ENCODE data around the gene UCHL3. TPM values are rescaled to one million over a fixed set of nuclear protein-coding genes. Genes with fewer than 3 reads are reported as not detected.

The UCHL3 gene
- total and polyA plus RNA-seq, 9 of the 15 experiments (the other 6 are each of a cell fraction or from before 2014, with no cell fraction given), result 42.2 to 112 (median 85.4) TPM

- no peak for TF ChIP-seq ZFP1 (CRISPR knock-in tag; IDR thresholded peaks at IDR 0.05)
- no peak for TF ChIP-seq ZNF707 (CRISPR knock-in tag; conservative IDR thresholded peaks at IDR 0.05)
- TF ChIP-seq MAFF (IDR thresholded peaks at IDR 0.05; ENCODE audit: low read length), result peak; percentile 33; the same call in 1 of the 2 replicates
- TF ChIP-seq STAT5B (CRISPR knock-in tag; IDR thresholded peaks at IDR 0.05), result no peak
- TF ChIP-seq, protein P1, sequence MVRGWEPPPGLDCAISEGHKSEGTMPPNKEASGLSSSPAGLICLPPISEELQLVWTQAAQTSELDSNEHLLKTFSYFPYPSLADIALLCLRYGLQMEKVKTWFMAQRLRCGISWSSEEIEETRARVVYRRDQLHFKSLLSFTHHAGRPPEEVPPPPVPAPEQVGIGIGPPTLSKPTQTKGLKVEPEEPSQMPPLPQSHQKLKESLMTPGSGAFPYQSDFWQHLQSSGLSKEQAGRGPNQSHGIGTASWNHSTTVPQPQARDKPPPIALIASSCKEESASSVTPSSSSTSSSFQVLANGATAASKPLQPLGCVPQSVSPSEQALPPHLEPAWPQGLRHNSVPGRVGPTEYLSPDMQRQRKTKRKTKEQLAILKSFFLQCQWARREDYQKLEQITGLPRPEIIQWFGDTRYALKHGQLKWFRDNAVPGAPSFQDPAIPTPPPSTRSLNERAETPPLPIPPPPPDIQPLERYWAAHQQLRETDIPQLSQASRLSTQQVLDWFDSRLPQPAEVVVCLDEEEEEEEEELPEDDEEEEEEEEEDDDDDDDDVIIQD (CRISPR knock-in tag; IDR thresholded peaks at IDR 0.05), result no peak
- TF ChIP-seq ETV6 (IDR thresholded peaks at IDR 0.05; ENCODE audit: borderline replicate concordance in 1 of 2, low read depth in 2 of 2, low read length in 1 of 2), result no peak
- TF ChIP-seq ETV6 (CRISPR knock-in tag; IDR thresholded peaks at IDR 0.05; ENCODE audit: borderline replicate concordance), result no peak
- TF ChIP-seq NFE2 (IDR thresholded peaks at IDR 0.05; ENCODE audit: low read depth), result peak; percentile 23; the same call in 1 of the 2 replicates
- TF ChIP-seq NELFE (IDR thresholded peaks at IDR 0.05; ENCODE audit: insufficient read depth, insufficient read length), result no peak
- TF ChIP-seq POLR2G (IDR thresholded peaks at IDR 0.05; ENCODE audit: low read depth, low read length), result no peak
- TF ChIP-seq TCFL5 (CRISPR knock-in tag; conservative IDR thresholded peaks at IDR 0.05), result no peak
- TF ChIP-seq E2F1 (CRISPR knock-in tag; IDR thresholded peaks at IDR 0.05), result no peak
- no peak for TF ChIP-seq JUNB (CRISPR knock-in tag; conservative IDR thresholded peaks at IDR 0.05)
- no peak for TF ChIP-seq ZNF408 (CRISPR knock-in tag; IDR thresholded peaks at IDR 0.05; ENCODE audit: low read depth)
- peak; percentile 91 for TF ChIP-seq ZNF316 (IDR thresholded peaks at IDR 0.05)
- TF ChIP-seq, protein P2, sequence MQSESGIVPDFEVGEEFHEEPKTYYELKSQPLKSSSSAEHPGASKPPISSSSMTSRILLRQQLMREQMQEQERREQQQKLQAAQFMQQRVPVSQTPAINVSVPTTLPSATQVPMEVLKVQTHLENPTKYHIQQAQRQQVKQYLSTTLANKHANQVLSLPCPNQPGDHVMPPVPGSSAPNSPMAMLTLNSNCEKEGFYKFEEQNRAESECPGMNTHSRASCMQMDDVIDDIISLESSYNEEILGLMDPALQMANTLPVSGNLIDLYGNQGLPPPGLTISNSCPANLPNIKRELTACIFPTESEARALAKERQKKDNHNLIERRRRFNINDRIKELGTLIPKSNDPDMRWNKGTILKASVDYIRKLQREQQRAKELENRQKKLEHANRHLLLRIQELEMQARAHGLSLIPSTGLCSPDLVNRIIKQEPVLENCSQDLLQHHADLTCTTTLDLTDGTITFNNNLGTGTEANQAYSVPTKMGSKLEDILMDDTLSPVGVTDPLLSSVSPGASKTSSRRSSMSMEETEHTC (IDR thresholded peaks at IDR 0.05), result no peak
- TF ChIP-seq, protein P3, sequence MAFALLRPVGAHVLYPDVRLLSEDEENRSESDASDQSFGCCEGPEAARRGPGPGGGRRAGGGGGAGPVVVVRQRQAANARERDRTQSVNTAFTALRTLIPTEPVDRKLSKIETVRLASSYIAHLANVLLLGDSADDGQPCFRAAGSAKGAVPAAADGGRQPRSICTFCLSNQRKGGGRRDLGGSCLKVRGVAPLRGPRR (CRISPR knock-in tag; IDR thresholded peaks at IDR 0.05), result no peak
- peak; percentile 78 for TF ChIP-seq MAFG (tag; conservative IDR thresholded peaks at IDR 0.05)
- TF ChIP-seq RHOXF2B (CRISPR knock-in tag; conservative IDR thresholded peaks at IDR 0.05), result no peak
- TF ChIP-seq, protein P4, sequence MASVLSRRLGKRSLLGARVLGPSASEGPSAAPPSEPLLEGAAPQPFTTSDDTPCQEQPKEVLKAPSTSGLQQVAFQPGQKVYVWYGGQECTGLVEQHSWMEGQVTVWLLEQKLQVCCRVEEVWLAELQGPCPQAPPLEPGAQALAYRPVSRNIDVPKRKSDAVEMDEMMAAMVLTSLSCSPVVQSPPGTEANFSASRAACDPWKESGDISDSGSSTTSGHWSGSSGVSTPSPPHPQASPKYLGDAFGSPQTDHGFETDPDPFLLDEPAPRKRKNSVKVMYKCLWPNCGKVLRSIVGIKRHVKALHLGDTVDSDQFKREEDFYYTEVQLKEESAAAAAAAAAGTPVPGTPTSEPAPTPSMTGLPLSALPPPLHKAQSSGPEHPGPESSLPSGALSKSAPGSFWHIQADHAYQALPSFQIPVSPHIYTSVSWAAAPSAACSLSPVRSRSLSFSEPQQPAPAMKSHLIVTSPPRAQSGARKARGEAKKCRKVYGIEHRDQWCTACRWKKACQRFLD (CRISPR knock-in tag; IDR thresholded peaks at IDR 0.05), result no peak
- no peak for TF ChIP-seq SRSF7 (optimal IDR thresholded peaks at IDR 0.05; ENCODE audit: low read depth, low read length)
- TF ChIP-seq, protein P5, sequence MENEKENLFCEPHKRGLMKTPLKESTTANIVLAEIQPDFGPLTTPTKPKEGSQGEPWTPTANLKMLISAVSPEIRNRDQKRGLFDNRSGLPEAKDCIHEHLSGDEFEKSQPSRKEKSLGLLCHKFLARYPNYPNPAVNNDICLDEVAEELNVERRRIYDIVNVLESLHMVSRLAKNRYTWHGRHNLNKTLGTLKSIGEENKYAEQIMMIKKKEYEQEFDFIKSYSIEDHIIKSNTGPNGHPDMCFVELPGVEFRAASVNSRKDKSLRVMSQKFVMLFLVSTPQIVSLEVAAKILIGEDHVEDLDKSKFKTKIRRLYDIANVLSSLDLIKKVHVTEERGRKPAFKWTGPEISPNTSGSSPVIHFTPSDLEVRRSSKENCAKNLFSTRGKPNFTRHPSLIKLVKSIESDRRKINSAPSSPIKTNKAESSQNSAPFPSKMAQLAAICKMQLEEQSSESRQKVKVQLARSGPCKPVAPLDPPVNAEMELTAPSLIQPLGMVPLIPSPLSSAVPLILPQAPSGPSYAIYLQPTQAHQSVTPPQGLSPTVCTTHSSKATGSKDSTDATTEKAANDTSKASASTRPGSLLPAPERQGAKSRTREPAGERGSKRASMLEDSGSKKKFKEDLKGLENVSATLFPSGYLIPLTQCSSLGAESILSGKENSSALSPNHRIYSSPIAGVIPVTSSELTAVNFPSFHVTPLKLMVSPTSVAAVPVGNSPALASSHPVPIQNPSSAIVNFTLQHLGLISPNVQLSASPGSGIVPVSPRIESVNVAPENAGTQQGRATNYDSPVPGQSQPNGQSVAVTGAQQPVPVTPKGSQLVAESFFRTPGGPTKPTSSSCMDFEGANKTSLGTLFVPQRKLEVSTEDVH (IDR thresholded peaks at IDR 0.05; ENCODE audit: low read depth, partially characterized antibody), result no peak
Observed at GRCh38 chr13:75555836-75556235, 6.2 kb downstream of the UCHL3 start (continued).

Data from K562 (cell line).